Camera-type eye (tissue), 1 donor: ENCODE data around the gene AMY2B. TPM values are rescaled to one million over a fixed set of nuclear protein-coding genes. Genes with fewer than 3 reads are reported as not detected.

ENCODE experiments used
- total RNA-seq: library from RNA; depleted of rRNA; stranded (reverse); fragments of >200 nt; gene quantifications from one replicate; pipeline ENCODE4 v1.2.3, GENCODE V29; 2014

Gene AMY2B
- total RNA-seq = 48.2 TPM

DNA sequence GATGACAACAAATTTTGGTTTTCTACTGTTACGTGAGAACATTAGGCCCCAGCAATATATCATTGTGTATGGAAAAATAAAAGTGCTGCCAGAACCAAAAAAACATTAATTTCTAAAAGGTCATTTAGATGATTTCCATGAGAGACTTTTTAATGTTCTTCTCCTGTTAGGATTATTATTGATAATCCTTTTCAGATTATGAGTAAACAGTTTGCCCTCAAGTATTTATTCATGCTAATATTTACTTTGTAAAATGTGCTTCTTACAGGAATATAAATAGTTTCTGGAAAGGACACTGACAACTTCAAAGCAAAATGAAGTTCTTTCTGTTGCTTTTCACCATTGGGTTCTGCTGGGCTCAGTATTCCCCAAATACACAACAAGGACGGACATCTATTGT is at the start of gene AMY2B:
TSS of gene AMY2B (plus strand) at position 301 of the 400 bp plus-strand sequence. CDS start at position 315, 14 bp downstream.

DNA sequence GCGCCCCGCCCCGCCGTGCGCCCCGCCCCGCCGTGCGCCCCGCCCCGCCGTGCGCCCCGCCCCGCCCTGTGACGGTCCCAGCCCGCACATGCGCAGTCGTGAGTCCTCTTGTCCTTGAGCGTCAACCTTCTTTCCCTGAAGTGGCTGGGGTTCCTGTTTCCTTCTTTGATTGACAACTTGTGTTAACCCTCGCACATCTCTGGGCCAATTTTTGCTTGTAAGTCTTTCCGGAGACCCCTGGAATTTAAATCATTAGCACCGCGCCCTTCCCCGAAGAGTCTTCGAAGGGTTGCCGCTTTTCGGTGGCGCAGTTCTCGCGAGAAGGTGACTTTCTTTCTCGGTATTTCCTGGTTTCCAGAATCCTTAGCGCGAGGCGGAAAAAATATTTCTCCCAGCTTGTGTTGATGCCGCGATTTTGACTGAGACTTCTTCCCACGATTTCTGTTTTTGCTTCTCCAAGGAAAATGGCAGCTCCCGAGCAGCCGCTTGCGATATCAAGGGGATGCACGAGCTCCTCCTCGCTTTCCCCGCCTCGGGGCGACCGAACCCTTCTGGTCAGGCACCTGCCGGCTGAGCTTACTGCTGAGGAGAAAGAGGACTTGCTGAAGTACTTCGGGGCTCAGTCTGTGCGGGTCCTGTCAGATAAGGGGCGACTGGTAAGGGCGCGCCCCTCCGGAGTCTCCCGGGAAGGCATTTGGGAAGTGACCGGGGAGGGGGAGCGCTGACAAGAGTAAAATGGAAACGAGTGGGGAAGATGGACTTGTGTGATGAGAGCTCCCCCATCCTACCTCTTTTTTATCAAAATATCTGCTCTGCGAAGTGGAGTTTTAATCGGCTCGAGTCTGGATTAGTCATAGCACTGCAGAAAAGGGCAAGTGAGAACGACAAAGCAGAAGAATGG is 45.5 kb upstream of the AMY2B start, which contains the start of gene RNPC3:
TSS of gene RNPC3 (plus strand) at position 93 of the 901 bp plus-strand sequence. CDS start at position 465, 372 bp downstream.

GRCh38 chr1:103616994-103617477 is 45.6 kb downstream of the AMY2B start, which contains the start of gene AMY2A:
Gene AMY2A, plus strand, starts transcription at chr1:103617427. Its CDS starts 14 bp downstream, at chr1:103617441.

Other genes with a start within 250 kb of the AMY2B start
- 37.4 TPM for gene RNPC3, start 45.9 kb upstream of the AMY2B start, total RNA-seq
- 0.44 TPM for gene AMY2A, start 45.8 kb downstream of the AMY2B start, total RNA-seq
- not detected for gene AMY1A, start 84.2 kb downstream of the AMY2B start, total RNA-seq
- not detected for gene AMY1B, start 124.6 kb downstream of the AMY2B start, total RNA-seq
- gene AMY1C, start 178.3 kb downstream of the AMY2B start, total RNA-seq = not detected